ENCODE results near the gene RNF14. TPM values are rescaled to one million over a fixed set of nuclear protein-coding genes. Genes with fewer than 3 reads are reported as not detected.

Gene RNF14
- total and polyA plus RNA-seq, 3 donors (not counting 1 experiment from before 2014, with no cell fraction given) = 33.2 to 93.7 (median 60.4) TPM

Other genes with a start within 250 kb of the RNF14 start
- 10 to 100 TPM; 41.7 to 41.8 TPM for gene PCDH1, start 90.7 kb upstream of the RNF14 start, total RNA-seq
- gene PCDH1, start 90.7 kb upstream of the RNF14 start, polyA plus RNA-seq = 41.7 TPM
- gene DELE1, start 45.2 kb upstream of the RNF14 start, total RNA-seq = 10 to 100 TPM; 39.5 to 51.4 TPM
- 39.8 TPM for gene DELE1, start 45.2 kb upstream of the RNF14 start, polyA plus RNA-seq
- 1 to 10 TPM in 1 of 2 donors, under 1 TPM in 1; 0.17 to 1.2 TPM for gene PCDH12, start 10.9 kb upstream of the RNF14 start, total RNA-seq
- gene PCDH12, start 10.9 kb upstream of the RNF14 start, polyA plus RNA-seq = 0.07 TPM
- 10 to 100 TPM; 29.0 to 77.2 TPM for gene GNPDA1, start 43.9 kb downstream of the RNF14 start, total RNA-seq
- 26.8 TPM for gene GNPDA1, start 43.9 kb downstream of the RNF14 start, polyA plus RNA-seq
- gene NDFIP1, start 139.7 kb downstream of the RNF14 start, total RNA-seq = 100 to 1,000 TPM in 1 of 2 donors, 10 to 100 TPM in 1; 40.4 to 120 TPM
- 19.1 TPM for gene NDFIP1, start 139.7 kb downstream of the RNF14 start, polyA plus RNA-seq